ENCODE results near the gene RIPPLY3.

GRCh38 chr21:36985751-36986594 is 20.5 kb upstream of the RIPPLY3 start:
- TF ChIP-seq GATA3 (IDR thresholded peaks at IDR 0.05; ENCODE audit: low read depth, low read length) (no peak), GATA2 (IDR thresholded peaks at IDR 0.05; ENCODE audit: low read depth, low read length) (no peak)
